SJSA1 (cell line): ENCODE results near the gene TTC21A. TPM values are rescaled to one million over a fixed set of nuclear protein-coding genes. Genes with fewer than 3 reads are reported as not detected.

ENCODE experiments used
- DNase-seq, 2 experiments: peaks; one replicate each; pipeline ENCODE4 v3.0.0-alpha.2; 2015 to 2020; ENCODE audit warnings: low spot score in 2 of 2, low read depth in 1 of 2
- H3K27ac ChIP-seq: fragments of 250-450 bp; sonication (Bioruptor Pico); 2 replicates; pipeline ENCODE4 v1.5.1; 2020; ENCODE audit warnings: mild to moderate bottlenecking, moderate library complexity
- H3K27me3 ChIP-seq: fragments of 250-450 bp; sonication (Bioruptor Pico); replicated peaks from 2 replicates; pipeline ENCODE4 v1.5.1; 2020; ENCODE audit warnings: mild to moderate bottlenecking, moderate library complexity
- H3K36me3 ChIP-seq: fragments of 250-450 bp; sonication (Bioruptor Pico); 2 replicates; pipeline ENCODE4 v1.5.1; 2020; ENCODE audit warnings: mild to moderate bottlenecking
- H3K4me1 ChIP-seq: fragments of 250-450 bp; sonication (Bioruptor Pico); replicated peaks from 2 replicates; pipeline ENCODE4 v1.6.1; 2021; ENCODE audit warnings: mild to moderate bottlenecking
- H3K4me3 ChIP-seq: fragments of 250-450 bp; sonication (Bioruptor Pico); 2 replicates; pipeline ENCODE4 v1.5.1; 2020; ENCODE audit warnings: mild to moderate bottlenecking
- H3K9me3 ChIP-seq: fragments of 250-450 bp; sonication (Bioruptor Pico); replicated peaks from 2 replicates; pipeline ENCODE4 v1.5.1; 2020; ENCODE audit warnings: mild to moderate bottlenecking
- total RNA-seq: library from RNA; depleted of rRNA; stranded (reverse); fragments of >200 nt; shearing (Covaris generic); gene quantifications from 2 replicates; pipeline ENCODE4 v1.2.3, GENCODE V29; 2014

TTC21A gene
- total RNA-seq, 1 experiment from 2014 or later = 0.24 TPM

GRCh38 chr3:39132096-39133092 is 24.9 kb downstream of the TTC21A start:
- H3K27ac ChIP-seq = no peak overlapping the region
- no peaks in the 10 kb centered on the region for H3K27me3 ChIP-seq
- no peak for DNase-seq
- H3K4me3 ChIP-seq = no peak overlapping the region
- no peaks in the 10 kb centered on the region for H3K4me1 ChIP-seq
- H3K36me3 ChIP-seq = no peaks in the 10 kb centered on the region
- H3K9me3 ChIP-seq = no peaks in the 10 kb centered on the region

- Histone ChIP-seq H3K9me3 (no peaks in the 10 kb centered on the region), H3K27ac (no peak overlapping the region), H3K4me3 (no peak overlapping the region), H3K4me1 (no peaks in the 10 kb centered on the region), H3K27me3 (no peaks in the 10 kb centered on the region), H3K36me3 (no peaks in the 10 kb centered on the region)
- DNase-seq = no peak
Measured at GRCh38 chr3:39133093-39133490, 25.6 kb downstream of the TTC21A start.

GRCh38 chr3:39133822-39134221 is 26.3 kb downstream of the TTC21A start:
- H3K27ac ChIP-seq = no peak overlapping the region
- H3K4me3 ChIP-seq = no peak overlapping the region
- 0 out of 2 replicates have a peak, but pooled peaks cover 2% of the 10 kb centered on the region for H3K36me3 ChIP-seq
- H3K27me3 ChIP-seq = no peaks in the 10 kb centered on the region
- H3K4me1 ChIP-seq = no peaks in the 10 kb centered on the region
- no peaks in the 10 kb centered on the region for H3K9me3 ChIP-seq
- no peak for DNase-seq

- Histone ChIP-seq H3K27me3 (no peaks in the 10 kb centered on the region), H3K4me1 (no peaks in the 10 kb centered on the region), H3K36me3 (0 out of 2 replicates have a peak, but pooled peaks cover 2% of the 10 kb centered on the region), H3K27ac (no peak overlapping the region), H3K9me3 (no peaks in the 10 kb centered on the region), H3K4me3 (no peak overlapping the region)
- no peak for DNase-seq
Measured at GRCh38 chr3:39134305-39134704, 26.8 kb downstream of the TTC21A start.

- Histone ChIP-seq H3K4me3 (no peak overlapping the region), H3K36me3 (peaks cover 7% of the 10 kb centered on the region), H3K27ac (no peak overlapping the region), H3K27me3 (no peaks in the 10 kb centered on the region), H3K4me1 (no peaks in the 10 kb centered on the region), H3K9me3 (no peaks in the 10 kb centered on the region)
- DNase-seq = no peak
Measured at GRCh38 chr3:39135170-39135805, 27.8 kb downstream of the TTC21A start.

GRCh38 chr3:39136533-39137434 is 29.3 kb downstream of the TTC21A start:
- Histone ChIP-seq H3K4me3 (no peak overlapping the region), H3K36me3 (peaks cover 22% of the 10 kb centered on the region), H3K27ac (no peak overlapping the region), H3K9me3 (no peaks in the 10 kb centered on the region), H3K4me1 (no peaks in the 10 kb centered on the region), H3K27me3 (no peaks in the 10 kb centered on the region)
- no peak for DNase-seq

- Histone ChIP-seq H3K27ac (no peak overlapping the region), H3K9me3 (no peaks in the 10 kb centered on the region), H3K27me3 (no peaks in the 10 kb centered on the region), H3K4me1 (no peaks in the 10 kb centered on the region), H3K4me3 (no peak overlapping the region), H3K36me3 (peaks cover 29% of the 10 kb centered on the region)
- DNase-seq = no peak
Measured at GRCh38 chr3:39137435-39137936, 30.0 kb downstream of the TTC21A start.

GRCh38 chr3:39137991-39138803 is 30.7 kb downstream of the TTC21A start:
- no peaks in the 10 kb centered on the region for H3K27me3 ChIP-seq
- H3K27ac ChIP-seq = no peak overlapping the region
- no peak overlapping the region for H3K4me3 ChIP-seq
- peaks cover 36% of the 10 kb centered on the region for H3K36me3 ChIP-seq
- no peaks in the 10 kb centered on the region for H3K9me3 ChIP-seq
- no peaks in the 10 kb centered on the region for H3K4me1 ChIP-seq
- DNase-seq = no peak

- no peaks in the 10 kb centered on the region for H3K9me3 ChIP-seq
- no peak overlapping the region for H3K4me3 ChIP-seq
- H3K4me1 ChIP-seq = no peaks in the 10 kb centered on the region
- peaks cover 43% of the 10 kb centered on the region for H3K36me3 ChIP-seq
- no peak for DNase-seq
- H3K27me3 ChIP-seq = no peaks in the 10 kb centered on the region
- H3K27ac ChIP-seq = no peak overlapping the region
Measured at GRCh38 chr3:39138804-39139415, 31.4 kb downstream of the TTC21A start.

GRCh38 chr3:39139442-39139841 is 32.0 kb downstream of the TTC21A start:
- Histone ChIP-seq H3K4me3 (no peak overlapping the region), H3K4me1 (no peaks in the 10 kb centered on the region), H3K9me3 (no peaks in the 10 kb centered on the region), H3K36me3 (peaks cover 48% of the 10 kb centered on the region), H3K27me3 (no peaks in the 10 kb centered on the region), H3K27ac (no peak overlapping the region)
- DNase-seq = no peak

- Histone ChIP-seq H3K36me3 (peaks cover 57% of the 10 kb centered on the region), H3K27me3 (no peaks in the 10 kb centered on the region), H3K4me3 (no peak overlapping the region), H3K27ac (no peak overlapping the region), H3K4me1 (no peaks in the 10 kb centered on the region), H3K9me3 (no peaks in the 10 kb centered on the region)
- DNase-seq = no peak
Measured at GRCh38 chr3:39140341-39140971, 33.0 kb downstream of the TTC21A start.
